ENCODE data around the gene NELFA. TPM values are rescaled to one million over a fixed set of nuclear protein-coding genes. Genes with fewer than 3 reads are reported as not detected.

The NELFA gene
- total RNA-seq, 1 donor from 2014 or later: 39.6 TPM

DNA sequence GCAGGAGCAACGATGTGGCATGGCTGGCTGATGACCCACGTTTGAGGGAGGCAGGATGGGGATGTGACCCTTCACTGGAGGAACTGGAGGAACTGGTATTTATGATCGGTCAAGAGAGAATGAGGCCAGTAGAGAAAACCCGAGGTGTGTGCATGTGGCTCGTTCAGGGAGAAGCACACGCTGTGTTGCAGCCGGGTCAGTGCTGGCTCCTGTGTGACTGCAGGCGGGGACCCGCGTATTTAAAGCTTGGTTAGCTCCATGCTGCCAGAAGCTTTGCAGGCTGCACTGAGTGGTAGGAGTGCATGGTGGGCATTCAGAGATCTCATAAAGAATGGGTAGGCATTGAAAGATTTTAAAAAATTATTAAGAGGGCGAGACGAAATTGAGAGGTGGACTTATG is 52.1 kb downstream of the NELFA start:
- Mint-ChIP-seq H3K4me3 (ENCODE audit: unreplicated experiment) (no peak overlapping the region), H3K27me3 (ENCODE audit: unreplicated experiment) (no peaks in the 10 kb centered on the region), H3K27ac (ENCODE audit: unreplicated experiment) (no peak overlapping the region), H3K4me1 (ENCODE audit: low read depth, unreplicated experiment) (peaks cover 8% of the 10 kb centered on the region), H3K36me3 (ENCODE audit: unreplicated experiment) (no peaks in the 10 kb centered on the region), H3K9me3 (ENCODE audit: unreplicated experiment) (peaks cover 3% of the 10 kb centered on the region)
- TF ChIP-seq, protein P1, sequence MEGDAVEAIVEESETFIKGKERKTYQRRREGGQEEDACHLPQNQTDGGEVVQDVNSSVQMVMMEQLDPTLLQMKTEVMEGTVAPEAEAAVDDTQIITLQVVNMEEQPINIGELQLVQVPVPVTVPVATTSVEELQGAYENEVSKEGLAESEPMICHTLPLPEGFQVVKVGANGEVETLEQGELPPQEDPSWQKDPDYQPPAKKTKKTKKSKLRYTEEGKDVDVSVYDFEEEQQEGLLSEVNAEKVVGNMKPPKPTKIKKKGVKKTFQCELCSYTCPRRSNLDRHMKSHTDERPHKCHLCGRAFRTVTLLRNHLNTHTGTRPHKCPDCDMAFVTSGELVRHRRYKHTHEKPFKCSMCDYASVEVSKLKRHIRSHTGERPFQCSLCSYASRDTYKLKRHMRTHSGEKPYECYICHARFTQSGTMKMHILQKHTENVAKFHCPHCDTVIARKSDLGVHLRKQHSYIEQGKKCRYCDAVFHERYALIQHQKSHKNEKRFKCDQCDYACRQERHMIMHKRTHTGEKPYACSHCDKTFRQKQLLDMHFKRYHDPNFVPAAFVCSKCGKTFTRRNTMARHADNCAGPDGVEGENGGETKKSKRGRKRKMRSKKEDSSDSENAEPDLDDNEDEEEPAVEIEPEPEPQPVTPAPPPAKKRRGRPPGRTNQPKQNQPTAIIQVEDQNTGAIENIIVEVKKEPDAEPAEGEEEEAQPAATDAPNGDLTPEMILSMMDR (IDR thresholded peaks at IDR 0.05; ENCODE audit: partially characterized antibody, unreplicated experiment): no peak
- no peak for DNase-seq

DNA sequence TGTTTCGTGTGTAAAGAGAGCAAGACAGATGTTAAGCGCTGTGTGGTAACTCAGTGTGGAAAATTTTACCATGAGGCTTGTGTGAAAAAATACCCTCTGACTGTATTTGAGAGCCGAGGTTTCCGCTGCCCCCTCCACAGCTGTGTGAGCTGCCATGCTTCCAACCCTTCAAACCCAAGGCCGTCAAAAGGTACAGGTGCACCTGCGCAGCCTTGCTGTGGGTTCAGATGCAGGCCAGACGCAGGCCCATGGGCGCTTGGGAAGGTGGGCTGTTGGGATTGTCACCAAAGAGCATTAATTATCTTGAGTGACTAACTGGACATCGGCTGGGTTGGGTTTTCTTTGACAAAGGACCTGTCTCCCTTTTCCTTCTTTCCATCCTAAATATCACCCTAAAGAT is 55.4 kb downstream of the NELFA start:
- no peaks in the 10 kb centered on the region for H3K36me3 Mint-ChIP-seq (ENCODE audit: unreplicated experiment)
- no peak overlapping the region for H3K27ac Mint-ChIP-seq (ENCODE audit: unreplicated experiment)
- H3K9me3 Mint-ChIP-seq (ENCODE audit: unreplicated experiment): peaks cover 2% of the 10 kb centered on the region
- no peak overlapping the region for H3K4me3 Mint-ChIP-seq (ENCODE audit: unreplicated experiment)
- TF ChIP-seq, protein P1 (IDR thresholded peaks at IDR 0.05; ENCODE audit: partially characterized antibody, unreplicated experiment): no peak
- H3K4me1 Mint-ChIP-seq (ENCODE audit: low read depth, unreplicated experiment): no peaks in the 10 kb centered on the region
- no peak for DNase-seq
- H3K27me3 Mint-ChIP-seq (ENCODE audit: unreplicated experiment): no peaks in the 10 kb centered on the region

- H3K9me3 Mint-ChIP-seq (ENCODE audit: unreplicated experiment): peaks cover 2% of the 10 kb centered on the region
- H3K4me1 Mint-ChIP-seq (ENCODE audit: low read depth, unreplicated experiment): no peaks in the 10 kb centered on the region
- DNase-seq: no peak
- peaks cover 3% of the 10 kb centered on the region for H3K27me3 Mint-ChIP-seq (ENCODE audit: unreplicated experiment)
- no peaks in the 10 kb centered on the region for H3K36me3 Mint-ChIP-seq (ENCODE audit: unreplicated experiment)
- H3K4me3 Mint-ChIP-seq (ENCODE audit: unreplicated experiment): no peak overlapping the region
- TF ChIP-seq, protein P1 (IDR thresholded peaks at IDR 0.05; ENCODE audit: partially characterized antibody, unreplicated experiment): no peak
- no peak overlapping the region for H3K27ac Mint-ChIP-seq (ENCODE audit: unreplicated experiment)
Observed at GRCh38 chr4:1952719-1953118, 56.1 kb downstream of the NELFA start.

GRCh38 chr4:1952058-1952700 is 56.6 kb downstream of the NELFA start:
- Mint-ChIP-seq H3K27ac (ENCODE audit: unreplicated experiment) (no peak overlapping the region), H3K4me3 (ENCODE audit: unreplicated experiment) (no peak overlapping the region), H3K4me1 (ENCODE audit: low read depth, unreplicated experiment) (no peaks in the 10 kb centered on the region), H3K36me3 (ENCODE audit: unreplicated experiment) (no peaks in the 10 kb centered on the region), H3K9me3 (ENCODE audit: unreplicated experiment) (peaks cover 2% of the 10 kb centered on the region), H3K27me3 (ENCODE audit: unreplicated experiment) (peaks cover 3% of the 10 kb centered on the region)
- TF ChIP-seq, protein P1 (IDR thresholded peaks at IDR 0.05; ENCODE audit: partially characterized antibody, unreplicated experiment): no peak
- no peak for DNase-seq

GRCh38 chr4:1950369-1950768 is 58.4 kb downstream of the NELFA start:
- DNase-seq: no peak
- Mint-ChIP-seq H3K9me3 (ENCODE audit: unreplicated experiment) (peaks cover 1% of the 10 kb centered on the region), H3K27me3 (ENCODE audit: unreplicated experiment) (peaks cover 3% of the 10 kb centered on the region), H3K4me3 (ENCODE audit: unreplicated experiment) (no peak overlapping the region), H3K27ac (ENCODE audit: unreplicated experiment) (no peak overlapping the region), H3K36me3 (ENCODE audit: unreplicated experiment) (no peaks in the 10 kb centered on the region), H3K4me1 (ENCODE audit: low read depth, unreplicated experiment) (no peaks in the 10 kb centered on the region)
- TF ChIP-seq, protein P1 (IDR thresholded peaks at IDR 0.05; ENCODE audit: partially characterized antibody, unreplicated experiment): no peak

All from glutamatergic neuron (in vitro differentiated cells).